Measurements from ENCODE around the gene ANKRD23. TPM values are rescaled to one million over a fixed set of nuclear protein-coding genes. Genes with fewer than 3 reads are reported as not detected.
"Not testable (repeated sequence)": the region's sequence is repeated elsewhere in the genome, so short reads cannot be mapped to it uniquely, and the experiment has no call there.

ANKRD23 gene
- total RNA-seq, 2 donors from 2014 or later, result 7.4 to 12.9 TPM

- Mint-ChIP-seq H3K4me1 (ENCODE audit: low read depth in 2 of 2) (peaks cover 19 to 39% of the 10 kb centered on the region in 2 donors), H3K27me3 (no peaks in the 10 kb centered on the region), H3K27ac (peak overlapping the region; percentile 25 to 38), H3K36me3 (no peaks in the 10 kb centered on the region), H3K4me3 (no peak overlapping the region), H3K9me3 (no peaks in the 10 kb centered on the region)
- no peak for ATAC-seq
- DNase-seq (ENCODE audit: low spot score), result no peak
These were observed 19.9 kb upstream of the ANKRD23 start for GRCh38 chr2:96863575-96864342.

GRCh38 chr2:96863056-96863455 is 19.2 kb upstream of the ANKRD23 start:
- H3K4me1 Mint-ChIP-seq (ENCODE audit: low read depth in 2 of 2), result peaks cover 19 to 38% of the 10 kb centered on the region in 2 donors
- ATAC-seq; DNase-seq (ENCODE audit: low spot score): not testable (repeated sequence)

GRCh38 chr2:96861074-96861473 is 17.3 kb upstream of the ANKRD23 start:
- Mint-ChIP-seq H3K27ac (no peak overlapping the region), H3K27me3 (no peaks in the 10 kb centered on the region), H3K4me3 (no peak overlapping the region), H3K4me1 (ENCODE audit: low read depth in 2 of 2) (peaks cover 24 to 34% of the 10 kb centered on the region in 2 donors), H3K36me3 (no peaks in the 10 kb centered on the region), H3K9me3 (no peaks in the 10 kb centered on the region)
- no peak for DNase-seq (ENCODE audit: low spot score)
- no peak for ATAC-seq

More at GRCh38 chr2:96863056-96863455, 19.2 kb upstream of the ANKRD23 start:
- H3K36me3 Mint-ChIP-seq, H3K27me3 Mint-ChIP-seq, H3K9me3 Mint-ChIP-seq, H3K4me3 Mint-ChIP-seq: not testable (repeated sequence)
- peak overlapping the region; percentile 25 to 38 for H3K27ac Mint-ChIP-seq

GRCh38 chr2:96860065-96861029 is 16.5 kb upstream of the ANKRD23 start:
- ATAC-seq, result no peak
- Mint-ChIP-seq H3K27me3 (no peaks in the 10 kb centered on the region), H3K4me1 (ENCODE audit: low read depth in 2 of 2) (peaks cover 18 to 28% of the 10 kb centered on the region in 2 donors), H3K27ac (peak overlapping the region in 1 of 2 donors; percentile 59), H3K4me3 (no peak overlapping the region), H3K36me3 (no peaks in the 10 kb centered on the region), H3K9me3 (no peaks in the 10 kb centered on the region)
- DNase-seq (ENCODE audit: low spot score), result peak; percentile 38

GRCh38 chr2:96859681-96860064 is 15.9 kb upstream of the ANKRD23 start:
- peak overlapping the region; percentile 21 to 59 for H3K27ac Mint-ChIP-seq
- no peak for DNase-seq (ENCODE audit: low spot score)
- H3K36me3 Mint-ChIP-seq, result no peaks in the 10 kb centered on the region
- ATAC-seq, result no peak
- H3K4me3 Mint-ChIP-seq, result peak overlapping the region; percentile 85
- peaks cover 25 to 32% of the 10 kb centered on the region in 2 donors for H3K4me1 Mint-ChIP-seq (ENCODE audit: low read depth in 2 of 2)
- H3K9me3 Mint-ChIP-seq, result no peaks in the 10 kb centered on the region
- H3K27me3 Mint-ChIP-seq, result no peaks in the 10 kb centered on the region

- H3K27me3 Mint-ChIP-seq, result no peaks in the 10 kb centered on the region
- peaks cover 25 to 32% of the 10 kb centered on the region in 2 donors for H3K4me1 Mint-ChIP-seq (ENCODE audit: low read depth in 2 of 2)
- H3K9me3 Mint-ChIP-seq, result no peaks in the 10 kb centered on the region
- peak overlapping the region; percentile 21 to 59 for H3K27ac Mint-ChIP-seq
- no peaks in the 10 kb centered on the region for H3K36me3 Mint-ChIP-seq
- ATAC-seq (no peak), DNase-seq (ENCODE audit: low spot score) (no peak)
- H3K4me3 Mint-ChIP-seq, result peak overlapping the region; percentile 85
These were observed 15.4 kb upstream of the ANKRD23 start for GRCh38 chr2:96859099-96859649.

- Mint-ChIP-seq H3K4me3 (peak within 1 kb of the TSS; percentile 85), H3K9me3 (no peaks in the 10 kb centered on the region), H3K36me3 (peaks cover 5% of the 10 kb centered on the region), H3K27ac (peak within 1 kb of the TSS; percentile 21 to 59), H3K27me3 (no peaks in the 10 kb centered on the region), H3K4me1 (ENCODE audit: low read depth in 2 of 2) (peaks cover 20 to 26% of the 10 kb centered on the region in 2 donors)
- ATAC-seq (peak; percentile 97 to 98), DNase-seq (ENCODE audit: low spot score) (peak; percentile 98)
These were observed 14.0 kb upstream of the ANKRD23 start, which contains the start of gene ANKRD39 for GRCh38 chr2:96857667-96858372. Gene ANKRD39 (minus strand): TSS chr2:96858016. CDS start chr2:96857987, 29 bp downstream.

GRCh38 chr2:96856776-96857666 is 13.2 kb upstream of the ANKRD23 start:
- Mint-ChIP-seq H3K4me3 (peak overlapping the region; percentile 85), H3K36me3 (peaks cover 13% of the 10 kb centered on the region), H3K9me3 (no peaks in the 10 kb centered on the region), H3K27ac (peak overlapping the region; percentile 21 to 26), H3K4me1 (ENCODE audit: low read depth in 2 of 2) (peaks cover 20 to 26% of the 10 kb centered on the region in 2 donors), H3K27me3 (no peaks in the 10 kb centered on the region)
- ATAC-seq (no peak), DNase-seq (ENCODE audit: low spot score) (no peak)

GRCh38 chr2:96853321-96853720 is 9.5 kb upstream of the ANKRD23 start:
- Mint-ChIP-seq H3K27ac (no peak overlapping the region), H3K36me3 (peaks cover 13% of the 10 kb centered on the region)

GRCh38 chr2:96852667-96853066 is 8.8 kb upstream of the ANKRD23 start:
- Mint-ChIP-seq H3K4me3 (no peak overlapping the region), H3K4me1 (ENCODE audit: low read depth in 2 of 2) (peaks cover 15 to 20% of the 10 kb centered on the region in 2 donors), H3K27ac (no peak overlapping the region), H3K36me3 (peaks cover 13% of the 10 kb centered on the region), H3K27me3 (no peaks in the 10 kb centered on the region), H3K9me3 (no peaks in the 10 kb centered on the region)
- ATAC-seq (no peak), DNase-seq (ENCODE audit: low spot score) (no peak)

More at GRCh38 chr2:96853321-96853720, 9.5 kb upstream of the ANKRD23 start:
- H3K9me3 Mint-ChIP-seq, result no peaks in the 10 kb centered on the region
- no peaks in the 10 kb centered on the region for H3K27me3 Mint-ChIP-seq
- ATAC-seq, result no peak
- H3K4me3 Mint-ChIP-seq, result no peak overlapping the region
- peaks cover 15 to 20% of the 10 kb centered on the region in 2 donors for H3K4me1 Mint-ChIP-seq (ENCODE audit: low read depth in 2 of 2)
- DNase-seq (ENCODE audit: low spot score), result no peak

GRCh38 chr2:96848264-96848663 is 4.4 kb upstream of the ANKRD23 start:
- DNase-seq (ENCODE audit: low spot score) (no peak), ATAC-seq (no peak)
- H3K4me1 Mint-ChIP-seq (ENCODE audit: low read depth in 2 of 2), result peaks cover 0 to 2% of the 10 kb centered on the region in 2 donors
- H3K27ac Mint-ChIP-seq, result no peak overlapping the region
- H3K36me3 Mint-ChIP-seq, result peaks cover 13% of the 10 kb centered on the region
- H3K27me3 Mint-ChIP-seq, result no peaks in the 10 kb centered on the region
- H3K9me3 Mint-ChIP-seq, result no peaks in the 10 kb centered on the region
- no peak overlapping the region for H3K4me3 Mint-ChIP-seq

- no peak for DNase-seq (ENCODE audit: low spot score)
- Mint-ChIP-seq H3K27ac (no peak overlapping the region), H3K27me3 (no peaks in the 10 kb centered on the region), H3K4me3 (no peak overlapping the region), H3K4me1 (ENCODE audit: low read depth in 2 of 2) (peaks cover 0 to 4% of the 10 kb centered on the region in 2 donors), H3K9me3 (no peaks in the 10 kb centered on the region), H3K36me3 (peaks cover 6% of the 10 kb centered on the region)
- ATAC-seq, result no peak
These were observed 3.8 kb upstream of the ANKRD23 start for GRCh38 chr2:96847586-96847985.

Data from natural killer cell treated with Interleukin-12 subunit alpha and Interleukin-12 subunit beta and Interleukin-15 and Interleukin-18, amount 100 ng/mL, for 72 hours (primary cell).